ENCODE measurements around the gene GPR27. TPM values are rescaled to one million over a fixed set of nuclear protein-coding genes. Genes with fewer than 3 reads are reported as not detected.
A peak's percentile ranks its signal among the peaks of the same experiment; 100 is the strongest.

GPR27 gene
- total RNA-seq, 2 donors from 2014 or later = 11.2 to 29.1 TPM

- H3K4me1 ChIP-seq (replicated peaks) = no peaks in the 10 kb centered on the region
- H3K9me3 ChIP-seq = no peaks in the 10 kb centered on the region
- no peak for TF ChIP-seq POLR2AphosphoS5 (IDR thresholded peaks at IDR 0.05)
- no peak for TF ChIP-seq POLR2A (IDR thresholded peaks at IDR 0.05)
- TF ChIP-seq CTCF (IDR thresholded peaks at IDR 0.05) = no peak
- no peak overlapping the region for H3K27ac ChIP-seq
- no peak for DNase-seq (ENCODE audit: low spot score)
- 97% methylated on average over 7 of the region's 7 CpGs for WGBS
- intact Hi-C loops (cut with DNase I) = loop anchor here (10.0 kb wide), 1 partner anchor 234 kb away; no protein-coding TSS in a partner anchor
- H3K36me3 ChIP-seq = no peaks in the 10 kb centered on the region
- H3K4me3 ChIP-seq = no peak overlapping the region
- H3K27me3 ChIP-seq (replicated peaks; ENCODE audit: insufficient read depth) = no peaks in the 10 kb centered on the region
These were observed 32.7 kb upstream of the GPR27 start for GRCh38 chr3:71721002-71721401.

GRCh38 chr3:71721651-71722157 is 32.0 kb upstream of the GPR27 start:
- no peaks in the 10 kb centered on the region for H3K9me3 ChIP-seq
- H3K4me3 ChIP-seq = no peak overlapping the region
- DNase-seq (ENCODE audit: low spot score) = no peak
- no peaks in the 10 kb centered on the region for H3K36me3 ChIP-seq
- TF ChIP-seq POLR2AphosphoS5 (IDR thresholded peaks at IDR 0.05) (no peak), POLR2A (IDR thresholded peaks at IDR 0.05) (no peak), CTCF (IDR thresholded peaks at IDR 0.05) (no peak)
- 84% methylated on average over 6 of the region's 6 CpGs for WGBS
- H3K27me3 ChIP-seq (replicated peaks; ENCODE audit: insufficient read depth) = no peaks in the 10 kb centered on the region
- no peak overlapping the region for H3K27ac ChIP-seq
- H3K4me1 ChIP-seq (replicated peaks) = no peaks in the 10 kb centered on the region
- intact Hi-C loops (cut with DNase I) = loop anchor here (10.0 kb wide), 1 partner anchor 233 kb away; no protein-coding TSS in a partner anchor

GRCh38 chr3:71722693-71723092 is 31.0 kb upstream of the GPR27 start:
- no peak for TF ChIP-seq POLR2A (IDR thresholded peaks at IDR 0.05)
- TF ChIP-seq CTCF (IDR thresholded peaks at IDR 0.05) = no peak
- TF ChIP-seq POLR2AphosphoS5 (IDR thresholded peaks at IDR 0.05) = no peak
- no peak overlapping the region for H3K27ac ChIP-seq
- H3K9me3 ChIP-seq = no peaks in the 10 kb centered on the region
- DNase-seq (ENCODE audit: low spot score) = no peak
- H3K36me3 ChIP-seq = no peaks in the 10 kb centered on the region
- intact Hi-C loops (cut with DNase I) = loop anchor here (10.0 kb wide), 1 partner anchor 232 kb away; no protein-coding TSS in a partner anchor
- no peak overlapping the region for H3K4me3 ChIP-seq
- no peaks in the 10 kb centered on the region for H3K4me1 ChIP-seq (replicated peaks)
- H3K27me3 ChIP-seq (replicated peaks; ENCODE audit: insufficient read depth) = no peaks in the 10 kb centered on the region
- 80% methylated on average over 1 of the region's 1 CpG for WGBS

- intact Hi-C loops (cut with DNase I) = loop anchor here (10.0 kb wide), 1 partner anchor 231 kb away; no protein-coding TSS in a partner anchor
These were observed 30.0 kb upstream of the GPR27 start for GRCh38 chr3:71723452-71724170.

More at GRCh38 chr3:71723452-71724170, 30.0 kb upstream of the GPR27 start:
- DNase-seq (ENCODE audit: low spot score) = no peak
- Histone ChIP-seq H3K4me3 (peak overlapping the region; percentile 75 to 77), H3K36me3 (no peaks in the 10 kb centered on the region), H3K27ac (no peak overlapping the region), H3K4me1 (replicated peaks) (no peaks in the 10 kb centered on the region), H3K9me3 (no peaks in the 10 kb centered on the region), H3K27me3 (replicated peaks; ENCODE audit: insufficient read depth) (no peaks in the 10 kb centered on the region)
- WGBS = 37% methylated on average over 6 of the region's 6 CpGs
- TF ChIP-seq CTCF (IDR thresholded peaks at IDR 0.05) = no peak
- TF ChIP-seq POLR2A (IDR thresholded peaks at IDR 0.05) = no peak
- no peak for TF ChIP-seq POLR2AphosphoS5 (IDR thresholded peaks at IDR 0.05)

Data from prostate gland (tissue), 2 donors.